Measurements from ENCODE around the gene ERICH2.

ERICH2 gene

GRCh38 chr2:170763232-170763631, 6.9 kb upstream of the ERICH2 start:
- peaks cover 19% of the 10 kb centered on the region for H3K4me1 ChIP-seq (ENCODE audit: control insufficient read depth, insufficient read depth, low read length)
- H3K4me3 ChIP-seq (ENCODE audit: low read depth, low read length): no peak overlapping the region
- H3K9ac ChIP-seq (ENCODE audit: low read depth, low read length): no peak overlapping the region
- no peaks in the 10 kb centered on the region for H3K27me3 ChIP-seq (ENCODE audit: control insufficient read depth, insufficient read depth, low read length)
- no peaks in the 10 kb centered on the region for H3K36me3 ChIP-seq (ENCODE audit: control insufficient read depth, insufficient read depth, low read length)
- no peaks in the 10 kb centered on the region for H3K9me3 ChIP-seq (ENCODE audit: control insufficient read depth, insufficient read depth, low read length)
- no peak overlapping the region for H3K27ac ChIP-seq (ENCODE audit: low read depth, low read length)

GRCh38 chr2:170764880-170765261, 5.3 kb upstream of the ERICH2 start:
- Histone ChIP-seq H3K27ac (ENCODE audit: low read depth, low read length) (peak overlapping the region; percentile 96), H3K27me3 (ENCODE audit: control insufficient read depth, insufficient read depth, low read length) (no peaks in the 10 kb centered on the region), H3K9me3 (ENCODE audit: control insufficient read depth, insufficient read depth, low read length) (no peaks in the 10 kb centered on the region), H3K36me3 (ENCODE audit: control insufficient read depth, insufficient read depth, low read length) (no peaks in the 10 kb centered on the region), H3K4me3 (ENCODE audit: low read depth, low read length) (0 out of 2 replicates have a peak overlapping the region, but pooled peaks have one; percentile 5), H3K4me1 (ENCODE audit: control insufficient read depth, insufficient read depth, low read length) (peaks cover 20% of the 10 kb centered on the region), H3K9ac (ENCODE audit: low read depth, low read length) (no peak overlapping the region; the same call in 1 of the 2 replicates)

GRCh38 chr2:170766693-170767092, 3.5 kb upstream of the ERICH2 start:
- Histone ChIP-seq H3K4me1 (ENCODE audit: control insufficient read depth, insufficient read depth, low read length) (peaks cover 23% of the 10 kb centered on the region), H3K27ac (ENCODE audit: low read depth, low read length) (peak overlapping the region; percentile 71), H3K9ac (ENCODE audit: low read depth, low read length) (no peak overlapping the region), H3K36me3 (ENCODE audit: control insufficient read depth, insufficient read depth, low read length) (no peaks in the 10 kb centered on the region), H3K27me3 (ENCODE audit: control insufficient read depth, insufficient read depth, low read length) (peaks cover 4% of the 10 kb centered on the region; the same call in 1 of the 2 replicates), H3K4me3 (ENCODE audit: low read depth, low read length) (no peak overlapping the region), H3K9me3 (ENCODE audit: control insufficient read depth, insufficient read depth, low read length) (no peaks in the 10 kb centered on the region)

DNA sequence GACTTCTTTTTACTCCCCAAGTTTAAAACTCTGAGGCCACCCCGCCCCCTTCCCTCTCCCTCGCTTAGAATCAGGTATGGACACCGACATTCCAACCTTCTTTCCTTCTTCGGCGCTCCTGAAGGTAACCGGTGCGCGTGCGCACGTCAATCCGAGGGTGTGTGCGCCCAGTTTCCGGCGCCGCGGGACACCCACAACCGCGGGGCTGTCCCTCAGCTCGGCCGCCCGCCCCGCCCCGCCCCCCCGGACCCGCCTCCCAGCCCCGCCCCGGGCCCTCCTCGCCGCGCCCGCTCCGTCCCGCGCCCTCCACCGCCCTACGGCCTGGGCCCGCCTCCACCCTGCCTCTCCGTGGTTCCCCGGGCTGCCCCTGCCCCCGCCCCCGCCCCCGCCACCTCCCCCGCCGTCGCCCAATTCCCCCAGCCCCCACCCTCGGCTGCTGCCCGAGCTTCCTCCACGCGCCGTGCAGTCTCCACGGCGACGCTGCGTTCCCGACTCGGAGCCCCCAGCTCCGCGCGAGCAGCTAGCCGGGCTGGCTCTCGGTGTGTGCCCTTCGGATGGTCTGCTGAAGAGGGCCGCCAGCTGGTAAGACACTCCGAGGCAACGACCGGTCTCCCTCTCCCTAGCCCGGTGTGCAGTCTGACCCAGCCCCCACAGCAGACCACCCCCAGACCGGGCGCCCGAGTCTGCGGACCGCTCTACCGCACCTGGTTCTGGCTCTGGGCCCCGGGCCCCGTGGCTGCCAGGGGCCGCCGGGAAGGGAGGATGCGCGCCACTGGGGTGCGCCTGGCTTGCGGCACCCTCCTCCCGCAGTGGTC, 635 bp downstream of the ERICH2 start:
- peaks cover 7% of the 10 kb centered on the region; the same call in 1 of the 2 replicates for H3K27me3 ChIP-seq (ENCODE audit: control insufficient read depth, insufficient read depth, low read length)
- peak overlapping the region; percentile 84 for H3K4me3 ChIP-seq (ENCODE audit: low read depth, low read length)
- peak overlapping the region; percentile 97 for H3K27ac ChIP-seq (ENCODE audit: low read depth, low read length)
- H3K36me3 ChIP-seq (ENCODE audit: control insufficient read depth, insufficient read depth, low read length): no peaks in the 10 kb centered on the region
- peaks cover 15% of the 10 kb centered on the region for H3K4me1 ChIP-seq (ENCODE audit: control insufficient read depth, insufficient read depth, low read length)
- H3K9ac ChIP-seq (ENCODE audit: low read depth, low read length): peak overlapping the region; percentile 86
- H3K9me3 ChIP-seq (ENCODE audit: control insufficient read depth, insufficient read depth, low read length): no peaks in the 10 kb centered on the region

- peaks cover 14% of the 10 kb centered on the region for H3K4me1 ChIP-seq (ENCODE audit: control insufficient read depth, insufficient read depth, low read length)
- H3K4me3 ChIP-seq (ENCODE audit: low read depth, low read length): peak overlapping the region; percentile 69
- H3K27me3 ChIP-seq (ENCODE audit: control insufficient read depth, insufficient read depth, low read length): peaks cover 7% of the 10 kb centered on the region; the same call in 1 of the 2 replicates
- H3K27ac ChIP-seq (ENCODE audit: low read depth, low read length): no peak overlapping the region
- H3K36me3 ChIP-seq (ENCODE audit: control insufficient read depth, insufficient read depth, low read length): no peaks in the 10 kb centered on the region
- H3K9me3 ChIP-seq (ENCODE audit: control insufficient read depth, insufficient read depth, low read length): no peaks in the 10 kb centered on the region
- H3K9ac ChIP-seq (ENCODE audit: low read depth, low read length): peak overlapping the region; percentile 29; the same call in 1 of the 2 replicates
Observed at GRCh38 chr2:170771421-170771937, 1.3 kb downstream of the ERICH2 start.

DNA sequence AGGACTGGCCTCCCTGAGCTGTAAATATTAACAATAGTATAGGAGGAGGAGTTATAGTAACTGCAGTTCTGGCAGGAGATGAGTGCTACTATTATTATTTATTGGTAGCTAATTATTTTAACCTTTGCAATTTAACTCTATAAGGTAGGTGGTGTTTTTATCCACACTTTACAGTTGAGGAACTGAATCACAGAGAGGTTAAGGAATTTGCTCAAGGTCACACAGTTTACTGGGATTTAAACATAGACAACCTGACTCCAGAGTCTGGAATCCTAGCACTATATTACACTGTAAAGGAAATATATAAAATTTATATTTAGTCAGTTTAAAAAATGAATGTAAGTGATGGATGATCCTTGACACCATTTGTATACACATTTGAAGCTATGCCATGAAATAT, 2.1 kb downstream of the ERICH2 start:
- H3K27me3 ChIP-seq (ENCODE audit: control insufficient read depth, insufficient read depth, low read length): peaks cover 7% of the 10 kb centered on the region; the same call in 1 of the 2 replicates
- H3K27ac ChIP-seq (ENCODE audit: low read depth, low read length): no peak overlapping the region
- H3K36me3 ChIP-seq (ENCODE audit: control insufficient read depth, insufficient read depth, low read length): no peaks in the 10 kb centered on the region
- peaks cover 14% of the 10 kb centered on the region for H3K4me1 ChIP-seq (ENCODE audit: control insufficient read depth, insufficient read depth, low read length)
- H3K9me3 ChIP-seq (ENCODE audit: control insufficient read depth, insufficient read depth, low read length): no peaks in the 10 kb centered on the region
- H3K4me3 ChIP-seq (ENCODE audit: low read depth, low read length): peak overlapping the region; percentile 69; the same call in 1 of the 2 replicates
- no peak overlapping the region for H3K9ac ChIP-seq (ENCODE audit: low read depth, low read length)

DNA sequence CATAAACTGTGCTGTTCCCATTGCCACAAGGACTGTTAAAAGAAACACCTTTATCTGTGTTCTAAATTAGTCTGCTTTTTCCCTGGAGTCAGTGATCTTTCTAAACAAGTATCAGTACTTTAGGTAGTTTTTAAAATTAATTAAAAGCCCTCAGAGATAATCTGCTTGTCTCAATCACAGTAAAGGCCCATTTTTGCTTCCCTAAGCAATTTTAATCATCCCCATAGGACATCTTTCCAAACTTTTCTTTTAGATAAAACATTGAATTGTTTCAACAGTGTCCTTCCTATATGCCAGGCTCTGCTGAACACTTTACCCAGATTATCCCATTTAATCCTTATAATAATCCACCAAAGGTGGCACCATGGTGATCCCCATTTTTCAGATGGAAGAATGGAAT, 3.9 kb downstream of the ERICH2 start:
- Histone ChIP-seq H3K4me1 (ENCODE audit: control insufficient read depth, insufficient read depth, low read length) (peaks cover 27% of the 10 kb centered on the region), H3K4me3 (ENCODE audit: low read depth, low read length) (no peak overlapping the region), H3K27me3 (ENCODE audit: control insufficient read depth, insufficient read depth, low read length) (peaks cover 7% of the 10 kb centered on the region; the same call in 1 of the 2 replicates), H3K36me3 (ENCODE audit: control insufficient read depth, insufficient read depth, low read length) (no peaks in the 10 kb centered on the region), H3K9ac (ENCODE audit: low read depth, low read length) (no peak overlapping the region), H3K9me3 (ENCODE audit: control insufficient read depth, insufficient read depth, low read length) (no peaks in the 10 kb centered on the region), H3K27ac (ENCODE audit: low read depth, low read length) (no peak overlapping the region)

DNA sequence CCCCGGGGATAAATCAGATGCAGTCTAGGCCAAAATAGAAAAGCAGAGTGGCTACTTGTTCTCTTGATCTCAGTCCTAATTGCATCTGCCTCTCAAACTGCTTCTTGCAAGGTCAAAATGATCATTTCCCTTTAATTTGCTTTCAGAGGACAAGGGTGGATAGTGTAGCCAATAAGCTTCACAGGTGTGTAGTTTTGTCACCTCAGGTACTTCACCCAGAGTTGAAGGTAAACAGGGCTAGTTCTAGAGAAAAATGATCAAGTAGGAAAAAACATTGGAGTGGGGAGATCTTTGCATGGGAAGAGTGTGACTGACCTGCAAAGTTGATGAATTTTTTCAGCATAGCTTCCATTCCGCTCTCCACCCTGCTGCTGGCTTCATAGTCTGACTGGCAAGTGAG, 8.7 kb downstream of the ERICH2 start:
- Histone ChIP-seq H3K36me3 (ENCODE audit: control insufficient read depth, insufficient read depth, low read length) (no peaks in the 10 kb centered on the region), H3K27me3 (ENCODE audit: control insufficient read depth, insufficient read depth, low read length) (no peaks in the 10 kb centered on the region), H3K9ac (ENCODE audit: low read depth, low read length) (0 out of 2 replicates have a peak overlapping the region, but pooled peaks have one; percentile 8), H3K4me1 (ENCODE audit: control insufficient read depth, insufficient read depth, low read length) (peaks cover 19% of the 10 kb centered on the region; the same call in 1 of the 2 replicates), H3K4me3 (ENCODE audit: low read depth, low read length) (no peak overlapping the region), H3K9me3 (ENCODE audit: control insufficient read depth, insufficient read depth, low read length) (no peaks in the 10 kb centered on the region), H3K27ac (ENCODE audit: low read depth, low read length) (peak overlapping the region; percentile 10)

DNA sequence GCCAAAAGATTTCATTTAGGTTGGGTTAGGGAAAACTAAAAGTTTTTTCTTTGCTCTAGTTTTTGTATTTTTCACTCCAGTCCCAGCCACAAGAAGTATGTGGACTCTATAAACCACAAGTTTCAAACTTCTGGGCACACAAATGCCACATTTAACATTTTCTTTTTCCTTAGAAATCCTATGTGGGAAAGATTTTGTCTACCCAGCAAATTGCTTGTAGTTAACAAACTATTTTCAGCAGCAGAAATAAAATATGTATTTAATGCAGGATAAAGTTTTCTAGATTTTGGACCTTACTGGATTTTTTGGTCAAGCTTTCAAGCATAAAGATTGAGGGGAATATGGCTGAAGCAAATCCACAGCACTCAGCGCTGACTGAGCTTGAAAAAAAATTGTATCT, 9.1 kb downstream of the ERICH2 start:
- no peak overlapping the region for H3K9ac ChIP-seq (ENCODE audit: low read depth, low read length)
- H3K27ac ChIP-seq (ENCODE audit: low read depth, low read length): peak overlapping the region; percentile 10
- peaks cover 19% of the 10 kb centered on the region; the same call in 1 of the 2 replicates for H3K4me1 ChIP-seq (ENCODE audit: control insufficient read depth, insufficient read depth, low read length)
- H3K9me3 ChIP-seq (ENCODE audit: control insufficient read depth, insufficient read depth, low read length): no peaks in the 10 kb centered on the region
- H3K36me3 ChIP-seq (ENCODE audit: control insufficient read depth, insufficient read depth, low read length): no peaks in the 10 kb centered on the region
- no peaks in the 10 kb centered on the region for H3K27me3 ChIP-seq (ENCODE audit: control insufficient read depth, insufficient read depth, low read length)
- H3K4me3 ChIP-seq (ENCODE audit: low read depth, low read length): no peak overlapping the region

DNA sequence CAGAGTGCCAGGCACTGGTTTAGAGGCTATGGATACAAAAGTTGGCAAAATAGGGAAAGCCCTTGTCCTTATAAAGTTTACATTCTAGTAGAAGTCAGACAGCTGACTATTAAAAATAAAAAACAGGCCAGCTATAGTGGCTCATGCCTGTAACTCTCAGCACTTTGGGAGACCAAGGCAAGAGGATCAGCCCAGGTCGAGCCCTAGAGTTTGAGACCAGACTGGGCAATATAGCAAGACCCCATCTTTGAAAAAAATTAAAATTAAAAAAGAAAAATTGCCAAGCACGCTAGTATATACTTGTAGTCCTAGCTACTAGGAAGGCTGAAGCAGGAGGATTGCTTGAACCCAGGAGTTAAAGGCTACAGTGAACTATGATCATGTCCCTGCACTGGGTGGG, 12.5 kb downstream of the ERICH2 start:
- Histone ChIP-seq H3K36me3 (ENCODE audit: control insufficient read depth, insufficient read depth, low read length) (no peaks in the 10 kb centered on the region), H3K27ac (ENCODE audit: low read depth, low read length) (no peak overlapping the region)

DNA sequence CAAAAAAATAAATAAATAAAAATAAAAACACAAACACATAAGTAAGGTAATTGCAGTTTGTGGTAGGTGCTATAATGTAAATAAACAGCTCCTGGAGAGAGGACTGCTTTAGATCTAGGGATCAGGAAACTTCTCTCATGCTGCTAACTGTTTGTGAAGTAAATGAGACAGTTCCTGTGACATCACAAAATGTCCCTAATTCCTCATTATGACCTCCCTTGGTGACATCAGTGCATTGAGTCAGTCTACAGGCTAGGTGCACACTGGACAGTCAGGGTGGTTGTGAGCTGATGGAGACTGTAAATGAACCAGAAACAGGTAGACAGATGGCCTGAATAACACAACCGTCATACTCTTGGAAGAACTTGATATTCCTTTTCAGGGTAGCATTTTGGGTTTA, 13.4 kb downstream of the ERICH2 start:
- H3K4me3 ChIP-seq (ENCODE audit: low read depth, low read length): no peak overlapping the region

More for the DNA sequence above, 12.5 kb downstream of the ERICH2 start:
- H3K4me3 ChIP-seq (ENCODE audit: low read depth, low read length): no peak overlapping the region
- no peaks in the 10 kb centered on the region for H3K27me3 ChIP-seq (ENCODE audit: control insufficient read depth, insufficient read depth, low read length)
- peaks cover 12% of the 10 kb centered on the region; the same call in 1 of the 2 replicates for H3K4me1 ChIP-seq (ENCODE audit: control insufficient read depth, insufficient read depth, low read length)
- no peak overlapping the region for H3K9ac ChIP-seq (ENCODE audit: low read depth, low read length)
- H3K9me3 ChIP-seq (ENCODE audit: control insufficient read depth, insufficient read depth, low read length): no peaks in the 10 kb centered on the region

More for the DNA sequence above, 13.4 kb downstream of the ERICH2 start:
- Histone ChIP-seq H3K27ac (ENCODE audit: low read depth, low read length) (no peak overlapping the region), H3K27me3 (ENCODE audit: control insufficient read depth, insufficient read depth, low read length) (no peaks in the 10 kb centered on the region), H3K36me3 (ENCODE audit: control insufficient read depth, insufficient read depth, low read length) (no peaks in the 10 kb centered on the region), H3K9ac (ENCODE audit: low read depth, low read length) (no peak overlapping the region), H3K9me3 (ENCODE audit: control insufficient read depth, insufficient read depth, low read length) (no peaks in the 10 kb centered on the region), H3K4me1 (ENCODE audit: control insufficient read depth, insufficient read depth, low read length) (peaks cover 6% of the 10 kb centered on the region; the same call in 1 of the 2 replicates)

Measured in HUES48 (cell line).